GM12878 (cell line): ENCODE measurements around the gene MGAT5. TPM values are rescaled to one million over a fixed set of nuclear protein-coding genes. Genes with fewer than 3 reads are reported as not detected.
A peak's percentile ranks its signal among the peaks of the same experiment; 100 is the strongest.

ENCODE experiments used
- ATAC-seq: fragments of 200-7000 bp; cut with Tn5 transposase; 3 replicates; pipeline ENCODE4 v1.9.1; 2020; ENCODE audit warnings: mild to moderate bottlenecking, moderate library complexity
- BruUV-seq: library from RNA; stranded (reverse); fragments of 400-500 nt; replicated peaks from 2 replicates; lab custom pipeline; 2021; lab: Mats Ljungman, UMichigan
- CTCF ChIA-PET: fragments of 300-600 bp; sonication (Branson Sonifier 250); formaldehyde crosslinking; extraction: SDS; loops from one replicate; lab custom pipeline; 2021; ENCODE audit warnings: inconsistent platforms; lab: Yijun Ruan, JAX
- POLR2A ChIA-PET: fragments of 350-600 bp; formaldehyde crosslinking; extraction: SDS; loops from one replicate; lab custom pipeline; 2021; ENCODE audit warnings: inconsistent platforms; lab: Charles Lee
- RAD21 ChIA-PET: fragments of 300-600 bp; sonication (Branson Sonifier 250); formaldehyde crosslinking; loops from one replicate; lab custom pipeline; 2023; ENCODE audit warnings: antibody characterized with exemption; ENCODE audit not compliant: unreplicated experiment; lab: Charles Lee
- SMC1A ChIA-PET: fragments of 300-600 bp; sonication (Branson Sonifier 250); formaldehyde crosslinking; loops from one replicate; lab custom pipeline; 2023; ENCODE audit not compliant: unreplicated experiment, uncharacterized antibody; lab: Charles Lee
- DNase-seq: peaks from one replicate; pipeline ENCODE4 v3.0.0-alpha.2; 2011; ENCODE audit warnings: low read depth, low spot score
- FAIRE-seq: peaks from 3 replicates; lab custom pipeline; 2011; peaks lifted over from hg19 to GRCh38; lab: Jason Lieb, UNC
- H2AFZ ChIP-seq: 2 replicates; pipeline ENCODE4 v1.6.0; 2011; ENCODE audit warnings: low read depth, low read length, control low read depth; ENCODE audit not compliant: control insufficient read depth
- H3K27ac ChIP-seq: 2 replicates; pipeline ENCODE4 v1.5.1; 2011; ENCODE audit warnings: control low read depth; ENCODE audit not compliant: control insufficient read depth, insufficient read depth
- H3K27me3 ChIP-seq, 2 experiments: replicated peaks in 1 of 2; 2 replicates each; pipeline versions ENCODE4 v1.6.0 to v1.6.1; 2011; ENCODE audit warnings: low read length in 1 of 2; ENCODE audit not compliant: control insufficient read depth in 2 of 2, insufficient read depth in 2 of 2
- H3K36me3 ChIP-seq, 2 experiments: 2 replicates each; pipeline ENCODE4 v1.5.1; 2011; ENCODE audit warnings: low read length in 1 of 2; ENCODE audit not compliant: control insufficient read depth in 2 of 2, insufficient read depth in 2 of 2
- H3K4me1 ChIP-seq: 2 replicates; pipeline ENCODE4 v1.6.1; 2011; ENCODE audit warnings: mild to moderate bottlenecking, low read length, moderate library complexity, mixed read lengths; ENCODE audit not compliant: control insufficient read depth, insufficient read depth
- H3K4me2 ChIP-seq: 2 replicates; pipeline ENCODE4 v1.6.0; 2011; ENCODE audit warnings: control low read depth; ENCODE audit not compliant: control insufficient read depth, insufficient read depth
- H3K4me3 ChIP-seq: fragments of 200-600 bp; sonication (generic); 2 replicates; pipeline ENCODE4 v1.5.1; 2016
- H3K79me2 ChIP-seq: 2 replicates; pipeline ENCODE4 v1.6.0; 2011; ENCODE audit warnings: low read length; ENCODE audit not compliant: control insufficient read depth, insufficient read depth
- H3K9ac ChIP-seq: 2 replicates; pipeline ENCODE4 v1.8.0; 2011; ENCODE audit warnings: low read length, control low read depth, mixed read lengths; ENCODE audit not compliant: control insufficient read depth, insufficient read depth
- H3K9me3 ChIP-seq: replicated peaks from 3 replicates; pipeline ENCODE4 v1.5.1; 2011; ENCODE audit warnings: mild to moderate bottlenecking, low read length; ENCODE audit not compliant: control insufficient read depth, insufficient read depth
- H4K20me1 ChIP-seq: 2 replicates; pipeline ENCODE4 v1.6.0; 2011; ENCODE audit not compliant: control insufficient read depth, insufficient read depth
- E2F4 ChIP-seq: IDR thresholded peaks from 2 replicates; pipeline ENCODE4 v1.6.1; 2012; ENCODE audit warnings: low read depth, low read length, improper control_type of control experiment
- KAT2A ChIP-seq: conservative IDR thresholded peaks from 2 replicates; pipeline ENCODE4 v1.6.1; 2011; ENCODE audit warnings: low read depth, low read length; ENCODE audit not compliant: control insufficient read depth
- POLR2A ChIP-seq: IDR thresholded peaks from 2 replicates; pipeline ENCODE4 v1.6.1; 2011; ENCODE audit warnings: low read depth, mild to moderate bottlenecking, low read length
- SREBF2 ChIP-seq: IDR thresholded peaks from 2 replicates; pipeline ENCODE4 v1.6.1; 2012; ENCODE audit warnings: mild to moderate bottlenecking, low read length
- ZNF622 ChIP-seq: fragments of 450-650 bp; IDR thresholded peaks from 2 replicates; pipeline ENCODE4 v1.6.1; 2017; ENCODE audit warnings: mild to moderate bottlenecking, inconsistent platforms
- WGBS: methylation state at CpG from one replicate; pipeline ENCODE4 v1.1.6; 2016; ENCODE audit warnings: low lambda C conversion rate; ENCODE audit not compliant: insufficient replicate concordance, insufficient coverage; ENCODE audit errors: missing lambda C conversion rate; 5-methylcytosine and 5-hydroxymethylcytosine counted together
- in situ Hi-C: fragments of 300-500 bp; cut with MboI; formaldehyde crosslinking; loops from 9 replicates; pipeline ENCODE4 v1.14.3; 2018; ENCODE audit warnings: mixed read lengths
- intact Hi-C: fragments of 100-400 bp; cut with micrococcal nuclease; formaldehyde crosslinking; loops from one replicate; pipeline ENCODE4 v1.14.2; 2022; ENCODE audit not compliant: unreplicated experiment
- polyA plus RNA-seq, 11 experiments: library from polyadenylated mRNA; depleted of rRNA in 4 of 11; unstranded in 6 of 11; stranded (reverse) in 5 of 11; fragments of >200 nt; fragmentation: Nextera tagmentation in 4 of 11; fragmentation: Illumina TruSeq in 1 of 11; extraction: Ambion mirVana in 4 of 11; extraction: Trizol in 1 of 11; gene quantifications; 1 replicate in 1 of 11; 2 replicates in 10 of 11; pipeline versions ENCODE4 v1.2.1 to v1.2.3, GENCODE V29; 2011 to 2016; ENCODE audit warnings: inconsistent platforms in 2 of 11, missing spikeins in 2 of 11, low read depth in 1 of 11
- total RNA-seq, 4 experiments: library from RNA; depleted of rRNA in 3 of 4; stranded (reverse); fragments of >200 nt in 3 of 4; fragmentation: Illumina TruSeq in 1 of 4; extraction: Trizol in 1 of 4; gene quantifications; 2 replicates each; pipeline versions ENCODE4 v1.2.1 to v1.2.3, GENCODE V29; 2013 to 2021

MGAT5 gene
- total and polyA plus RNA-seq, 10 of the 15 experiments (the other 5 are each of a cell fraction or from before 2014, with no cell fraction given): 4.9 to 104 (median 36.2) TPM

GRCh38 chr2:134449157-134449556, 195.3 kb downstream of the MGAT5 start:
- Histone ChIP-seq H3K36me3 (peaks cover 21 to 22% of the 10 kb centered on the region in 2 experiments), H3K4me1 (no peaks in the 10 kb centered on the region), H3K9ac (no peak overlapping the region), H4K20me1 (no peaks in the 10 kb centered on the region), H3K27ac (no peak overlapping the region), H3K27me3 (no peaks in the 10 kb centered on the region), H3K9me3 (no peaks in the 10 kb centered on the region), H2AFZ (no peak overlapping the region), H3K4me3 (no peak overlapping the region), H3K79me2 (no peaks in the 10 kb centered on the region), H3K4me2 (no peak overlapping the region)
- RAD21 ChIA-PET: interaction anchor here (1.1 to 1.4 kb wide), 2 partner anchors 332 to 563 kb away, joined by 3 to 4 read pairs; no protein-coding TSS in a partner anchor
- POLR2A ChIA-PET: no interaction called here
- 89% methylated on average over 7 of the region's 7 CpGs for WGBS
- CTCF ChIA-PET: interaction anchor here (1.0 to 4.9 kb wide), 3 partner anchors 233 to 564 kb away, joined by 3 to 32 read pairs (median 16); no protein-coding TSS in a partner anchor
- TF ChIP-seq SREBF2: no peak
- TF ChIP-seq ZNF622: no peak
- TF ChIP-seq E2F4: no peak
- no TSS peak for BruUV-seq
- ATAC-seq (no peak), DNase-seq (no peak), FAIRE-seq (no peak)
- intact Hi-C loops (no loop called here), in situ Hi-C loops (no loop called here)
- SMC1A ChIA-PET: no interaction called here

GRCh38 chr2:134449751-134450513, 196.1 kb downstream of the MGAT5 start:
- ChIA-PET CTCF (interaction anchor here (1.0 to 4.9 kb wide), 16 partner anchors 8 to 565 kb away, joined by 3 to 32 read pairs (median 6); no protein-coding TSS in a partner anchor), SMC1A (interaction anchor here (2.6 kb wide), 1 partner anchor 332 kb away, joined by 17 read pairs; no protein-coding TSS in a partner anchor), POLR2A (no interaction called here), RAD21 (interaction anchor here (1.1 to 1.9 kb wide), 2 partner anchors 332 to 563 kb away, joined by 3 to 12 read pairs; no protein-coding TSS in a partner anchor)
- BruUV-seq: no TSS peak
- no peak overlapping the region for H3K9ac ChIP-seq
- no peak for FAIRE-seq
- no peaks in the 10 kb centered on the region for H3K4me1 ChIP-seq
- in situ Hi-C loops: no loop called here
- DNase-seq: no peak
- no peaks in the 10 kb centered on the region for H3K9me3 ChIP-seq
- H3K79me2 ChIP-seq: no peaks in the 10 kb centered on the region
- no peak overlapping the region for H3K27ac ChIP-seq
- no peak for ATAC-seq
- H3K4me3 ChIP-seq: no peak overlapping the region
- H4K20me1 ChIP-seq: no peaks in the 10 kb centered on the region
- H3K4me2 ChIP-seq: no peak overlapping the region
- no peak for TF ChIP-seq KAT2A
- 0 out of 2 replicates have a peak, but pooled peaks have one; percentile 35 for TF ChIP-seq POLR2A
- 96% methylated on average over 15 of the region's 15 CpGs for WGBS
- no peaks in the 10 kb centered on the region for H3K27me3 ChIP-seq
- intact Hi-C loops: loop anchor here (2.0 to 5.0 kb wide), 3 partner anchors 242 to 563 kb away; no protein-coding TSS in a partner anchor
- no peak overlapping the region for H2AFZ ChIP-seq
- peaks cover 17 to 20% of the 10 kb centered on the region in 2 experiments for H3K36me3 ChIP-seq
